ENCODE results near the gene NUDT21.
"Not testable (repeated sequence)": the region's sequence is repeated elsewhere in the genome, so short reads cannot be mapped to it uniquely, and the experiment has no call there.

The NUDT21 gene

DNA sequence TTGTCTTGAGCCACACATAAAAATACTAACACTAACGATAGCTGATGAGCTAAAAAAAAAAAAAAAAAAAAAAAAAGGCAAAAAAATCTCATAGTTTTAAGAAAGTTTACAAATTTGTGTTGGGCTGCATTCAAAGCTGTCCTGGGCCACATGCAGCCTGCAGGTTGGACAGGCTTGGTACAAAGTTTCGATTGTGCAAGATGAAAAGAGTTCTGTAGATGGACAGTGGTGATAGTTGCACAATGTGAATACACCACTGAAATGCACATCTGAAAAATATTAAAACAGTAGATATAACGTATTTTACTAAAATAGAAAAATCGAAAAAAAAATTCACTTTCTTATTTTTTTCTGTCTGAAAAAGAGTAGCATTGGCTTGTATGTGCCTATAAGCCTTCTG, 68.7 kb downstream of the NUDT21 start:
- FAIRE-seq (no peak), DNase-seq (ENCODE audit: insufficient read length, low spot score) (no peak)

DNA sequence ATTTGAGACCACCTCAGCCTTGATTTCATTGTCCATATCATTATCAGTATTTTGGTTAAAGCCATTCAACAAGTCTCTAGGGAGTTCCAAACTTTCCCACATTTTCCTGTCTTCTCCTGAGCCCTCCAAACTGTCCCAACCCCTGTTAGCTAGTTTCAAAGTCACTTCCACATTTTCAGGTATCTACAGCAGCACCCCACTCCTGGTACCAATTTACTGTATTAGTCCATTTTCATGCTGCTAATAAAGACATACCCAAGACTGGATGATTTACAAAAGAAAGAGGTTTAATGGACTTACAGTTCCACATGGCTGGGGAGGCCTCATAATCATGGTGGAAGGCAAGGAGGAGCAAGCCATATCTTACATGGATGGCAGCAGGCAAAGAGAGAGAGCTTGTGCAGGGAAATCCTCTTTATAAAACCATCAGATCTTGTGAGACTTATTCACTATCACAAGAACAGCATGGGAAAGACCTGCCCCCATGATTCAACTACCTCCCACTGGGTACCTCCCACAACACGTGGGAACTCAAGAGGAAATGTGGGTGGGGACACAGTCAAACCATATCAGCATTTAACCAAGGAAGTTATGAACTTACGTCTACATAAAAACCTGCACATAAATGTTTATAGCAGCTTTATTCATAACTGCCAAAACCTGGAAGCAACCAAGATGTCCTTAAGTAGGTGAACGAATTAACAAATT, 70.2 kb downstream of the NUDT21 start:
- not testable (repeated sequence) for DNase-seq (ENCODE audit: insufficient read length, low spot score); FAIRE-seq
